Keratinocyte (primary cell): ENCODE data around the gene TM7SF3. TPM values are rescaled to one million over a fixed set of nuclear protein-coding genes. Genes with fewer than 3 reads are reported as not detected.
A peak's percentile ranks its signal among the peaks of the same experiment; 100 is the strongest.

Source experiments
- DNase-seq: peaks from one replicate; pipeline ENCODE4 v3.0.0-alpha.2; 2011; ENCODE audit warnings: low read depth, missing footprints, low spot score
- FAIRE-seq: peaks from 2 replicates; lab custom pipeline; 2011; peaks lifted over from hg19 to GRCh38; lab: Jason Lieb, UNC
- H2AFZ ChIP-seq: 2 replicates; pipeline ENCODE4 v1.6.0; 2012; ENCODE audit warnings: low read length, control low read depth, inconsistent platforms; ENCODE audit not compliant: control insufficient read depth
- H3K27ac ChIP-seq: 2 replicates; pipeline ENCODE4 v1.5.1; 2011; ENCODE audit warnings: low read length; ENCODE audit not compliant: control insufficient read depth, insufficient read depth
- H3K27me3 ChIP-seq: 3 replicates; pipeline ENCODE4 v1.6.0; 2011; ENCODE audit warnings: low read length; ENCODE audit not compliant: control insufficient read depth, insufficient read depth; ENCODE audit errors: extremely low read depth
- H3K36me3 ChIP-seq, 2 experiments: 2 replicates in 1 of 2; 3 replicates in 1 of 2; pipeline ENCODE4 v1.5.1; 2011; ENCODE audit warnings: low read length in 2 of 2, mild to moderate bottlenecking in 1 of 2; ENCODE audit not compliant: control insufficient read depth in 2 of 2, insufficient read depth in 2 of 2; ENCODE audit errors: extremely low read depth in 1 of 2
- H3K4me1 ChIP-seq: 3 replicates; pipeline ENCODE4 v1.5.1; 2011; ENCODE audit warnings: low read length; ENCODE audit not compliant: control insufficient read depth, insufficient read depth; ENCODE audit errors: extremely low read depth
- H3K4me2 ChIP-seq: 3 replicates; pipeline ENCODE4 v1.6.0; 2011; ENCODE audit warnings: low read depth, low read length; ENCODE audit not compliant: control insufficient read depth, insufficient read depth; ENCODE audit errors: extremely low read depth
- H3K4me3 ChIP-seq, 3 experiments: fragments of 200-600 bp in 1 of 3; sonication (generic) in 1 of 3; 2 replicates in 2 of 3; 3 replicates in 1 of 3; pipeline ENCODE4 v1.5.1; 2011 to 2016; ENCODE audit warnings: low read length in 3 of 3, mild to moderate bottlenecking in 3 of 3, control low read depth in 2 of 3, inconsistent platforms in 1 of 3, low read depth in 1 of 3, mixed read lengths in 1 of 3, mixed run types in 1 of 3, moderate library complexity in 1 of 3; ENCODE audit not compliant: control insufficient read depth in 2 of 3, insufficient read depth in 2 of 3; ENCODE audit errors: extremely low read depth in 1 of 3
- H3K79me2 ChIP-seq: 2 replicates; pipeline ENCODE4 v1.6.0; 2012; ENCODE audit warnings: low read length; ENCODE audit not compliant: control insufficient read depth, insufficient read depth
- H3K9ac ChIP-seq: 3 replicates; pipeline ENCODE4 v1.6.0; 2011; ENCODE audit warnings: low read length; ENCODE audit not compliant: control insufficient read depth, insufficient read depth; ENCODE audit errors: extremely low read depth
- H3K9me1 ChIP-seq: 3 replicates; pipeline ENCODE4 v1.6.0; 2011; ENCODE audit warnings: low read length; ENCODE audit not compliant: control insufficient read depth, insufficient read depth; ENCODE audit errors: extremely low read depth
- H3K9me3 ChIP-seq: 2 replicates; pipeline ENCODE4 v1.5.1; 2012; ENCODE audit warnings: low read depth, low read length; ENCODE audit not compliant: control insufficient read depth
- H4K20me1 ChIP-seq: 3 replicates; pipeline ENCODE4 v1.6.0; 2011; ENCODE audit warnings: low read length; ENCODE audit not compliant: control insufficient read depth, insufficient read depth; ENCODE audit errors: extremely low read depth
- CTCF ChIP-seq, 3 experiments: IDR thresholded peaks in 1 of 3; conservative IDR thresholded peaks in 1 of 3; optimal IDR thresholded peaks in 1 of 3; 2 replicates in 2 of 3; 3 replicates in 1 of 3; pipeline versions ENCODE3 to v1.5.1; 2011; ENCODE audit warnings: low read length in 3 of 3, mild to moderate bottlenecking in 3 of 3, moderate library complexity in 2 of 3, control low read depth in 1 of 3, inconsistent platforms in 1 of 3; ENCODE audit not compliant: insufficient read depth in 2 of 3; ENCODE audit errors: extremely low read depth in 1 of 3
- EZH2 ChIP-seq: IDR thresholded peaks from one replicate; pipeline ENCODE4 v1.6.1; 2012; ENCODE audit warnings: inconsistent platforms, mild to moderate bottlenecking, low read length, moderate library complexity
- dilution Hi-C: fragments of 300-500 bp; cut with MboI; formaldehyde crosslinking; loops from one replicate; pipeline ENCODE4 v1.7.0; 2020; ENCODE audit warnings: low sequenced_read_pairs; ENCODE audit not compliant: extremely low pct_ligation_motif_present
- polyA plus RNA-seq, 5 experiments: library from polyadenylated mRNA; depleted of rRNA in 3 of 5; stranded (reverse) in 3 of 5; stranded (forward) in 1 of 5; unstranded in 1 of 5; fragments of >200 nt; gene quantifications; 1 replicate in 1 of 5; 2 replicates in 3 of 5; 3 replicates in 1 of 5; pipeline versions ENCODE4 v1.2.1 to v1.2.3, GENCODE V29; 2011 to 2012; ENCODE audit warnings: missing spikeins in 2 of 5, low read depth in 1 of 5, low replicate concordance in 1 of 5

Gene TM7SF3
- polyA plus RNA-seq, 1 donor (not counting 4 experiments of a cell fraction or from before 2014, with no cell fraction given): 407 TPM

GRCh38 chr12:27015730-27016076 is 1.5 kb upstream of the TM7SF3 start:
- no peaks in the 10 kb centered on the region for H3K9me3 ChIP-seq
- H3K27ac ChIP-seq: no peak overlapping the region
- TF ChIP-seq CTCF (optimal IDR thresholded peaks at IDR 0.05 in 1 of 3, IDR thresholded peaks at IDR 0.05 in 1 of 3, conservative IDR thresholded peaks at IDR 0.05 in 1 of 3; ENCODE audit: extremely low read depth in 1 of 3, insufficient read depth in 2 of 3, low read length in 3 of 3): peak in 1 of 3 experiments; percentile 23
- no peak for TF ChIP-seq EZH2
- H3K4me3 ChIP-seq: no peak overlapping the region
- peaks cover 30% of the 10 kb centered on the region for H3K79me2 ChIP-seq
- H4K20me1 ChIP-seq: no peaks in the 10 kb centered on the region
- FAIRE-seq (no peak), DNase-seq (no peak)
- no peak overlapping the region for H3K9ac ChIP-seq
- H3K4me2 ChIP-seq: no peak overlapping the region
- dilution Hi-C loops: no loop called here
- no peaks in the 10 kb centered on the region for H3K27me3 ChIP-seq
- H3K9me1 ChIP-seq: no peaks in the 10 kb centered on the region
- H3K4me1 ChIP-seq: peaks cover 32% of the 10 kb centered on the region
- H2AFZ ChIP-seq: no peak overlapping the region
- H3K36me3 ChIP-seq: peaks cover 0 to 2% of the 10 kb centered on the region in 2 experiments

GRCh38 chr12:27014859-27015729 is 910 bp upstream of the TM7SF3 start:
- dilution Hi-C loops: no loop called here
- TF ChIP-seq EZH2 (no peak), CTCF (optimal IDR thresholded peaks at IDR 0.05 in 1 of 3, IDR thresholded peaks at IDR 0.05 in 1 of 3, conservative IDR thresholded peaks at IDR 0.05 in 1 of 3; ENCODE audit: extremely low read depth in 1 of 3, insufficient read depth in 2 of 3, low read length in 3 of 3) (no peak)
- DNase-seq: no peak
- Histone ChIP-seq H3K4me2 (peak overlapping the region; percentile 97), H3K36me3 (peaks cover 0 to 2% of the 10 kb centered on the region in 2 experiments), H3K27me3 (no peaks in the 10 kb centered on the region), H3K9me1 (no peaks in the 10 kb centered on the region), H3K27ac (peak overlapping the region; percentile 95), H3K9ac (peak overlapping the region; percentile 88), H4K20me1 (no peaks in the 10 kb centered on the region), H2AFZ (peak overlapping the region; percentile 96), H3K79me2 (peaks cover 35% of the 10 kb centered on the region), H3K4me1 (peaks cover 37% of the 10 kb centered on the region), H3K9me3 (no peaks in the 10 kb centered on the region), H3K4me3 (peak overlapping the region in 2 of 3 experiments; percentile 60 to 75)
- no peak for FAIRE-seq
